VCaP (cell line): ENCODE measurements around the gene SPAG9.

Experiments
- H3K27ac ChIP-seq: fragments of 450-650 bp; 2 replicates; pipeline ENCODE4 v1.5.1; 2017
- TF ChIP-seq, protein P1 (sequence below): fragments of 450-650 bp; conservative IDR thresholded peaks from 2 replicates; pipeline ENCODE4 v1.5.1; 2017; ENCODE audit warnings: mild to moderate bottlenecking, moderate library complexity

Gene SPAG9

DNA sequence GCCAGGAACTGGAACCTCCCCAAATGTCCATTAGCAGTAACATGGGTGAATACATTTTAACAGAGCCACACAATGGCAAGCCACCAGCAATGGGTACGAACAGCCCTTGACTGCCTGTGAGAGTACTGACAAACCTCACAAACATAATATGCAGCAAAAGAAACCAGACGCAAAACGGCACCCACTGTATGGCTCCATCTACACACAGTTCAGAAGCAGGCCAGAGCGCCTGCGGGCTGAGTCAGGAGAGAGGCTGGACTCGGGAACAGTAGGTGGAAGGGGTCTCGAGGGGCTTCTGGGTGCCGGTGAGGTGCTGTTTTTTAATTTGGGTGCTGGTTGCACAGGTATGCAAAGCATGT is 177.1 kb downstream of the SPAG9 start:
- TF ChIP-seq, protein P1, sequence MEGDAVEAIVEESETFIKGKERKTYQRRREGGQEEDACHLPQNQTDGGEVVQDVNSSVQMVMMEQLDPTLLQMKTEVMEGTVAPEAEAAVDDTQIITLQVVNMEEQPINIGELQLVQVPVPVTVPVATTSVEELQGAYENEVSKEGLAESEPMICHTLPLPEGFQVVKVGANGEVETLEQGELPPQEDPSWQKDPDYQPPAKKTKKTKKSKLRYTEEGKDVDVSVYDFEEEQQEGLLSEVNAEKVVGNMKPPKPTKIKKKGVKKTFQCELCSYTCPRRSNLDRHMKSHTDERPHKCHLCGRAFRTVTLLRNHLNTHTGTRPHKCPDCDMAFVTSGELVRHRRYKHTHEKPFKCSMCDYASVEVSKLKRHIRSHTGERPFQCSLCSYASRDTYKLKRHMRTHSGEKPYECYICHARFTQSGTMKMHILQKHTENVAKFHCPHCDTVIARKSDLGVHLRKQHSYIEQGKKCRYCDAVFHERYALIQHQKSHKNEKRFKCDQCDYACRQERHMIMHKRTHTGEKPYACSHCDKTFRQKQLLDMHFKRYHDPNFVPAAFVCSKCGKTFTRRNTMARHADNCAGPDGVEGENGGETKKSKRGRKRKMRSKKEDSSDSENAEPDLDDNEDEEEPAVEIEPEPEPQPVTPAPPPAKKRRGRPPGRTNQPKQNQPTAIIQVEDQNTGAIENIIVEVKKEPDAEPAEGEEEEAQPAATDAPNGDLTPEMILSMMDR = no peak
- peak overlapping the region; percentile 99 for H3K27ac ChIP-seq

DNA sequence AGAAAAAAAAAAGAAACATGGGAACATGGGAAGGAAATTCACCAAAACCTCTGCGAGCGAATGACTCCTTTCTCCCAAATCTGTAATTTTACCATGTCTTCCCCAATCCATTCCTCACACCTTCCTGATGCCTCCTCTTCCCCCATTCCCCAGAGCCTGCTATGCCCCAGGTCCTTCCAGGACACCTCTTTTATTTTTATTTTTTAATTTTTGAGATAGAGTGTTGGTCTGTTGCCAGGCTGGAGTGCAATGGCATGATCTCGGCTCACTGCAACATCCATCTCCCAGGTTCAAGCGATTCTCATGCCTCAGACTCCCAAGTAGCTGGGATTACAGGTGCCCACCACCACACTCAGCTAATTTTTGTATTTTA is 179.0 kb downstream of the SPAG9 start:
- peak overlapping the region; percentile 99 for H3K27ac ChIP-seq

DNA sequence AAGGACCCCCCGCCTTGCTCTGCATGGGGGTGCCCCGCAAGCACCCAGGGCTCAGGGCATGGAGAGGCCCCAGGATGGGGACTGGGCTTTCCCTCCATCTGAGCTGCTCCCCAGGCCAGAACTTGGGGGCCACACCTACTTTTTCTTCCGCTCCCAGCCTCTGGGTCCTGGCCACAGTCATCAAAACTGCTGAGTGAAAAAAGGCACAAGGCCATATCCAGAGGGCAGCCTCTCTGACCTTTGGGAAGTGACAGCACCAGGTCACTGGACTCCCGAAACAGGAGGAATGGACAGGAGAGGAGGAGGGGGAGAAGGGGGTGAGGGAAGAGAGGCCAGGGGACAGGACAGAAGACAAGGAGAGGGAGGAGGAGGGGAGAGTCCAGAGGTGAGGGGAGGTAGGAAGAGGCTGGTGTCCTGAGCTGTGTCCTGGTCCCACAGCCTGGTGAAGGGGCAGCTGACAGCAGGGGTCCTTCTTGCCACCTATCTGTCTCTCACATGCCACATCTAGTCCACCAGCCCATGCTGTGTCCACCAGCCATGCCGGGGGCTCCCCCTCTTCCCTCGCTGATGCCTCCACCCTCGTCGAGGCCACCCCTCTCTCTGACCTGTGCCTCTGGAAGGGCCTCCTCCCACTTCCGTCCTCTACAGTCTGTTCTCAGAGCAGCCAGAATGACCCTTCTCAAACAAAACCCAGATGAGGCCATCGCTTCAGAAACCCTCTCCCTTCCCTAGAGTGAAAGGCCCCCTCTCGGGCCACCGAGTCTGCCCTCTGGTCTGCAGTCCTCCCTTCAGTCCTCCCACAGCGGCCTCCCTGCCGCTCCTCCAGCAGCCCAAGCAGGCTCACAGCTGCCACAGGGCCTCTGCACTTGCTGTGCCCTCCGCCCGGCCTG is 180.6 kb downstream of the SPAG9 start:
- peak overlapping the region; percentile 99; the same call in 1 of the 2 replicates for H3K27ac ChIP-seq
- TF ChIP-seq, protein P1 = no peak

DNA sequence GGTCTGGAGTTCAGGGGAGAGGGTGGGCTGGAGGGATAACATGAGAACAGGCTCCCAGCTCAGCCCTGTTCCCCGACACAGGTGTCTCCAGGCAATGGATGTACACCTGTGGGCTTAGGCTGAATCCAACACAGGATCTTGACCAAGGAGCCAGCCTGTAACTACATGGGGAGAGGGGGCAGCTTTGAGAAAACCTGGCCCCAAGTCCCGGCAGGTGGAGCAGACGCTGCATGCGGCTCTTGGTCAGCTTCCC is 181.2 kb downstream of the SPAG9 start:
- TF ChIP-seq, protein P1 = no peak
- no peak overlapping the region; the same call in 1 of the 2 replicates for H3K27ac ChIP-seq

DNA sequence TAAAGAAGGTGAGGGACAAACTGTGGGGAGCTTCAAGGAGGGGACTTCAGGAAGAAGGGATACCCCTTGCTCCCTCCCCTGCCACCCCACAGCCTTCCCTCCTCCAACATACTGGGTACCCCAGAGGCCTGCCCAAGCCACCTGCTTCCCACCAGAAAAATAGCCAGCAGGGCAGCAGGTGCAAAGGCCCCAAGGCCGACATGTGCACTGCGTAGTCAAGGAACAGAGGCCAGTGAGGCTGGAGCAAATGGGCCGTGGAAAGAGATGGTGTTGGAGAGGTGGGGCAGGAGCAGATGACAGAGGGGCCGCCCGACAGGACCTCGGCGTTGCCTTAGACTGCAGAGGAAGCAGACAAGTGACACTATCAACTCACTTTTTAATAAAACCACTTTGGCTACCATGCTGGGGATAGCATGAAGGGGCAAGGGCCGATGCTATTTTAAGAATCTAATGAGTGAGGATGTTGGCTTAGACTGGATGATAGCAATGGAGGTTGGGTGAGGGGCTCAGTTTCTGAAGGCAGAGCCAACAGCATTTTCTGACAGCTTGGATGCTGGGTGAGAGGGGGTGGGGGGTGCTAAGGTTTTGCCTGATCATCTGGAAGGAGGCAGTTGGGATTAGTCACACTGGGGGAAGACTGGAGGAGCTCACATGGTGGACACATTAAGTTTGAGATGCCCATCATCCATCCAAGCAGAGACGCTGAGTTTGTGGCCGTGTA is 181.7 kb downstream of the SPAG9 start:
- TF ChIP-seq, protein P1 = no peak
- no peak overlapping the region for H3K27ac ChIP-seq

DNA sequence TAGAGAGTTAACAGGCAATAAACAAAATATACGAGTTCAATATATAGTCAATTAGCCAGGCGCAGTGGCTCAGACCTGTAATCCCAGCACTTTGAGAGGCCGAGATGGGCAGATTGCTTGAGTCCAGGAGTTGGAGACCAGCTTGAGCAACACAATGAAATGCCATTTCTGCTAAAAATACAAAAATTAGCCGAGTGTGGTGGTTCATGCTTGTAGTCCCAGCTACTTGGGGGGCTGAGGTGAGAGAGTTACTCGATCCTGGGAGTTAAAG is 184.7 kb downstream of the SPAG9 start:
- TF ChIP-seq, protein P1 = no peak
- peak overlapping the region; percentile 93 for H3K27ac ChIP-seq

DNA sequence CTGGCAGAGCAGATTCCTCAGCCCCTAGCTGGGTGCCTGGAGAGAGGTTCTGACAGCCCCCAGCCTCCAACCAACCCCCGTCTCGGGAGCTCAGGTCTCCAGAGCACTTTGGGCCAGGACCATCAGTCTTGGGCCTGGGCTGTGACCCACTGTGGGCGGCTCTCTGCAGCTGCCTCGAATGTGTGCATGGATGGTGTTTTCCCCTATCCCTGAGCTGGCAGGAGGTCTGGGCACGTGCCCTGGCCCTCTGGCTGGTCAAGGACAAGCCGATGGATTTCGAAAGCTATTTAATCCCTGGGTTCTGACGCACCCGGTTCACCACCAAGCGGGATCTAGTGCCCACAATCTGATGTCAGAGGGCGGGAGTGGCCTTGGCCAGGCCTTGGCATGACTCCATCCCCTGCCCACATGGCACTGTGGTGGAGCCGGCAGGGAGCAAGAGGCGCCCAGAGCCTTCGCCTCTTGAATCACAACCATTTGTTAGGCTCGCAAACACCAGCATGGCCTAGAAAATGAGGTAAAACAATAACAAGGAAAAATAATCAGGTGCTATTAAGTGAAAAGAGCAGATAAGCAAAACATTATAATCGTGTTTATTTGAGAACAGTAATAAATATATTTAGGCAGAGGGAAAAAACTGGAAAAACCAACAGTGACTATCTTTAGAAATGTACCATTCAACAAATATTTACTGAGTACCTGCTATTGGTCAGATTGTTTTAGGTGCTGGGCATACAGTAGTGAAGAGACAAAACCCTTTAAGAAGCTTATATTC is 185.3 kb downstream of the SPAG9 start:
- TF ChIP-seq, protein P1 = no peak
- H3K27ac ChIP-seq = peak overlapping the region; percentile 93
